GM12878 (cell line): ENCODE results near the gene VSIG8.

Experiments
- CHD4 ChIP-seq: fragments of 200-600 bp; sonication (generic); IDR thresholded peaks from 2 replicates; pipeline ENCODE4 v1.6.1; 2016; ENCODE audit warnings: mild to moderate bottlenecking
- EZH2 ChIP-seq: IDR thresholded peaks from 2 replicates; pipeline ENCODE4 v1.6.1; 2012; ENCODE audit warnings: low read depth, mild to moderate bottlenecking, control low read depth, inconsistent platforms, low read length, borderline replicate concordance; ENCODE audit not compliant: control insufficient read depth
- JUND ChIP-seq: IDR thresholded peaks from 2 replicates; pipeline ENCODE4 v1.6.1; 2012; ENCODE audit warnings: low read depth, mild to moderate bottlenecking, low read length, improper control_type of control experiment, moderate library complexity
- MYC ChIP-seq: IDR thresholded peaks from 2 replicates; pipeline ENCODE4 v1.6.1; 2011; ENCODE audit warnings: mild to moderate bottlenecking, low read length, moderate library complexity, inconsistent platforms; ENCODE audit not compliant: insufficient read depth, insufficient replicate concordance, insufficient read length, severe bottlenecking
- PAX5 ChIP-seq: IDR thresholded peaks from 2 replicates; pipeline ENCODE4 v1.6.1; 2011; ENCODE audit warnings: low read depth, low read length, borderline replicate concordance
- RB1 ChIP-seq: fragments of 450-650 bp; formaldehyde crosslinking; IDR thresholded peaks from 2 replicates; pipeline ENCODE4 v1.6.1; 2017; ENCODE audit warnings: mild to moderate bottlenecking, borderline replicate concordance
- SUZ12 ChIP-seq: fragments of 200-600 bp; sonication (generic); IDR thresholded peaks from one replicate; pipeline ENCODE4 v1.6.1; 2018; ENCODE audit warnings: antibody characterized with exemption, mild to moderate bottlenecking; ENCODE audit not compliant: unreplicated experiment
- TF ChIP-seq, protein P1 (sequence below): IDR thresholded peaks from 2 replicates; pipeline ENCODE4 v1.6.1; 2011; ENCODE audit warnings: low read depth, mild to moderate bottlenecking, low read length, moderate library complexity, borderline replicate concordance; ENCODE audit errors: extremely low read depth
- TF ChIP-seq, protein P2 (sequence below), 3 experiments: IDR thresholded peaks in 2 of 3; conservative IDR thresholded peaks in 1 of 3; 2 replicates each; pipeline ENCODE4 v1.5.1; 2011; ENCODE audit warnings: low read depth in 3 of 3, low read length in 3 of 3, mild to moderate bottlenecking in 3 of 3, control low read depth in 2 of 3, moderate library complexity in 2 of 3, inconsistent platforms in 1 of 3, mixed read lengths in 1 of 3; ENCODE audit not compliant: control insufficient read depth in 2 of 3, insufficient read depth in 1 of 3; ENCODE audit errors: extremely low read depth in 1 of 3
- TF ChIP-seq, protein P3 (sequence below): fragments of 450-650 bp; IDR thresholded peaks from 2 replicates; pipeline ENCODE4 v1.6.1; 2017; ENCODE audit warnings: mild to moderate bottlenecking

DNA sequence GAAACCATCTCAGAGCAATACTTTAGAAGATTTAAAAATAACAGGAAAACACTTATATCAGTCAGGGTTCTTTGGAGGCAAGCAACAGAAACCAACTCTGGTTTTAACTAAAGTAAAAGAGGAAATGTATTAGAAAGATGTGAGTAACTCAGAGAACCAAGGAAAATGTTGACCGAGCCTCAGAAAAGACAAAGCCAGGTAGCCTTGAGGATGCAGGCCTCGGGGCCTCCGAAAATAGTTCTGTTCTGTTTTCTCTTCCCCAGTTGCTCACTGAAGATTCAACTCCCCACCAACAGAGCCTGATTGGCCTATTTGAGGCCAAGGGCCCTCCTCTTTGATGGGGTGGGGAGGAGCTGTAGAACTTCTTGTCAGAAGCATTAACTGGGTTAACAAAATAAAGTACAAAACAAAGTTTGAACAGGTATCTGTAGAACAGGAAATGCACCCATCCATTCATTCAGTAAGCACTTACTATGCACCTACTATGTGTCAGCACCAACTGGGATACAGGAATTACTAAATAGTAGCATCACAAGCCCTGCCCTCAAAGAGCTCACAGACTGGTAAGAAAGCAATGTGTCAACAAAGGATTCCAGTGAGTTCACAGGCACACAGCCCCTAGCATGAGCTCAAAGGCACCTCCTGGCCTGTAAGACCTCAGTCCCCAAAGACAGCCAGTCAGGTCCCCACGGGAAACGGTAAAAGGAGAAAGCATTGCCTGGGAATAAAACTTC, 23.2 kb downstream of the VSIG8 start:
- TF ChIP-seq EZH2 = no peak
- no peak for TF ChIP-seq JUND
- TF ChIP-seq, protein P1, sequence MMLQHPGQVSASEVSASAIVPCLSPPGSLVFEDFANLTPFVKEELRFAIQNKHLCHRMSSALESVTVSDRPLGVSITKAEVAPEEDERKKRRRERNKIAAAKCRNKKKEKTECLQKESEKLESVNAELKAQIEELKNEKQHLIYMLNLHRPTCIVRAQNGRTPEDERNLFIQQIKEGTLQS = no peak
- TF ChIP-seq, protein P2, sequence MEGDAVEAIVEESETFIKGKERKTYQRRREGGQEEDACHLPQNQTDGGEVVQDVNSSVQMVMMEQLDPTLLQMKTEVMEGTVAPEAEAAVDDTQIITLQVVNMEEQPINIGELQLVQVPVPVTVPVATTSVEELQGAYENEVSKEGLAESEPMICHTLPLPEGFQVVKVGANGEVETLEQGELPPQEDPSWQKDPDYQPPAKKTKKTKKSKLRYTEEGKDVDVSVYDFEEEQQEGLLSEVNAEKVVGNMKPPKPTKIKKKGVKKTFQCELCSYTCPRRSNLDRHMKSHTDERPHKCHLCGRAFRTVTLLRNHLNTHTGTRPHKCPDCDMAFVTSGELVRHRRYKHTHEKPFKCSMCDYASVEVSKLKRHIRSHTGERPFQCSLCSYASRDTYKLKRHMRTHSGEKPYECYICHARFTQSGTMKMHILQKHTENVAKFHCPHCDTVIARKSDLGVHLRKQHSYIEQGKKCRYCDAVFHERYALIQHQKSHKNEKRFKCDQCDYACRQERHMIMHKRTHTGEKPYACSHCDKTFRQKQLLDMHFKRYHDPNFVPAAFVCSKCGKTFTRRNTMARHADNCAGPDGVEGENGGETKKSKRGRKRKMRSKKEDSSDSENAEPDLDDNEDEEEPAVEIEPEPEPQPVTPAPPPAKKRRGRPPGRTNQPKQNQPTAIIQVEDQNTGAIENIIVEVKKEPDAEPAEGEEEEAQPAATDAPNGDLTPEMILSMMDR (IDR thresholded peaks at IDR 0.05 in 2 of 3, conservative IDR thresholded peaks at IDR 0.05 in 1 of 3; ENCODE audit: control insufficient read depth in 2 of 3, extremely low read depth in 1 of 3, insufficient read depth in 1 of 3, low read depth in 3 of 3, low read length in 3 of 3) = no peak
- TF ChIP-seq, protein P3, sequence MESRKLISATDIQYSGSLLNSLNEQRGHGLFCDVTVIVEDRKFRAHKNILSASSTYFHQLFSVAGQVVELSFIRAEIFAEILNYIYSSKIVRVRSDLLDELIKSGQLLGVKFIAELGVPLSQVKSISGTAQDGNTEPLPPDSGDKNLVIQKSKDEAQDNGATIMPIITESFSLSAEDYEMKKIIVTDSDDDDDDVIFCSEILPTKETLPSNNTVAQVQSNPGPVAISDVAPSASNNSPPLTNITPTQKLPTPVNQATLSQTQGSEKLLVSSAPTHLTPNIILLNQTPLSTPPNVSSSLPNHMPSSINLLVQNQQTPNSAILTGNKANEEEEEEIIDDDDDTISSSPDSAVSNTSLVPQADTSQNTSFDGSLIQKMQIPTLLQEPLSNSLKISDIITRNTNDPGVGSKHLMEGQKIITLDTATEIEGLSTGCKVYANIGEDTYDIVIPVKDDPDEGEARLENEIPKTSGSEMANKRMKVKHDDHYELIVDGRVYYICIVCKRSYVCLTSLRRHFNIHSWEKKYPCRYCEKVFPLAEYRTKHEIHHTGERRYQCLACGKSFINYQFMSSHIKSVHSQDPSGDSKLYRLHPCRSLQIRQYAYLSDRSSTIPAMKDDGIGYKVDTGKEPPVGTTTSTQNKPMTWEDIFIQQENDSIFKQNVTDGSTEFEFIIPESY = no peak
- no peak for TF ChIP-seq MYC
- no peak for TF ChIP-seq CHD4
- TF ChIP-seq SUZ12 = no peak
- TF ChIP-seq RB1 = no peak
- no peak for TF ChIP-seq PAX5
